ENCODE results near the gene ABCC4.
"Not testable (repeated sequence)": the region's sequence is repeated elsewhere in the genome, so short reads cannot be mapped to it uniquely, and the experiment has no call there.

ABCC4 gene

DNA sequence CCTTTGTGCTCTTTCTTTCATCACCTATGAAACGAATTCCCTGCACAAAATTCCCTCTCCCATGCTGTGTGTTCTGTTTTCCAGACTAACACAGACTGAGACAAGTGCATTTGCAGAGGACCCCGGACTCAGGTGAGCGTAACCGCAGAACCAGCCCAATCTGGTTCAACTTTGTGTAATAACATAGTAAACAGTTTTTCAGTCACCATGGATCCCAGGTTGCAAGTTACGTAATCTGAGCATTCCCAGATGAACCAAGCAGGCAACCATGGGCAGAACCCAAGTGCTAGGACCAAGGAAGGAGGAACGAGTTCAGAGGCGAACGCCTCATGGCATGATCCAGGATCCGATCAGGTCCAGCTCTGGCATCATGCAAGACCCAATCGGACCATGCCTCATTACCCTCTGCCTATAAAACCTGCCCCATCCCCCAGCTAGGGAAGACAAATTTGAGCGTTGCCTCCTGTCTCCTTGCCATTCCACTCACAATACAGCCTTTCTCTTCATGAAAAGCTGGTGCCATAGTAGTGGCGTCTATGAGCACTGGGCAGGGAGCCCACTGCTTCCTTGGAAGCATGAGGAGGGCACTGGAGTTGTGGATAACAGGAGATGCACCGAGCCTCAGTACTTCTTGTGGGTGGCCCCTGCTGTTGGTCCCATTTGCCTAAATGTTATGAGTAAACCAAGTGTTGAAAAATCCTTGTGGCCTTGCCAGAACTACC, 107.6 kb downstream of the ABCC4 start:
- no peak for DNase-seq

DNA sequence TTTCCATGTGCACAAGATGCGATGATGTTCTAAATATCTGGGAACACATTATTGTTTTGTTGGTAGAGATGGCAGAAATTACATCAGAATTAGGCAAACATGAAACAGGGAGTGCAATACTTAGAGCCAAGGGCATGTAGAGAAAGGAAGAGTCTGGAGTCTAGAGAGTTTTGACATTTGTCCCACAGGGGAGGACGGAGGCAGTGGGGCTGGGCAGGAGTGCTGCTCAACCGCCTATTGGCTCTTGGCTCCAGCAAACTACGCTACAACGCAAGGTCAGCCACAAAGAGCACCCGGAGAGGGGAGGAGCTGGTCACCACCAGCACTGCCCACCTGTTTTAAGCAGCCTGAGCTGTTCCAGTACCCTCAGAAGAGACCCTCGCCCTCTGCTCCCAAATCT, 108.3 kb downstream of the ABCC4 start:
- DNase-seq, result no peak

DNA sequence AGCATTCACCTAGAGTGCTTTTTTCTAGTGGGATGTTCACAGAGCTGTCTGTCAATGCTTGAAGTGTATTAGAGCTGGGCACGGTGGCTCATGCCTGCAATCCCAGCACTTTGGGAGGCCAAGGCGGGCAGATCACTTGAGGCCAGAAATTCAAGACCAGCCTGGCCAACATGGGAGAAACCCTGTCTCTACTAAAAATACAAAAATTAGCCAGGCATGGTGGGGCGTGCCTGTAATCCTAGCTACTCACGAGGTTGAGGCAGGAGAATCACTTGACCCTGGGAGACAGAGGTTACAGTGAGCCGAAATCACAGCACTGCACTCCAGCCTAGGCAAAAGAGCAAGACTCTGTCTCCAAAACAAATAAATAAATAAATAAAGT, 108.7 kb downstream of the ABCC4 start:
- not testable (repeated sequence) for DNase-seq

DNA sequence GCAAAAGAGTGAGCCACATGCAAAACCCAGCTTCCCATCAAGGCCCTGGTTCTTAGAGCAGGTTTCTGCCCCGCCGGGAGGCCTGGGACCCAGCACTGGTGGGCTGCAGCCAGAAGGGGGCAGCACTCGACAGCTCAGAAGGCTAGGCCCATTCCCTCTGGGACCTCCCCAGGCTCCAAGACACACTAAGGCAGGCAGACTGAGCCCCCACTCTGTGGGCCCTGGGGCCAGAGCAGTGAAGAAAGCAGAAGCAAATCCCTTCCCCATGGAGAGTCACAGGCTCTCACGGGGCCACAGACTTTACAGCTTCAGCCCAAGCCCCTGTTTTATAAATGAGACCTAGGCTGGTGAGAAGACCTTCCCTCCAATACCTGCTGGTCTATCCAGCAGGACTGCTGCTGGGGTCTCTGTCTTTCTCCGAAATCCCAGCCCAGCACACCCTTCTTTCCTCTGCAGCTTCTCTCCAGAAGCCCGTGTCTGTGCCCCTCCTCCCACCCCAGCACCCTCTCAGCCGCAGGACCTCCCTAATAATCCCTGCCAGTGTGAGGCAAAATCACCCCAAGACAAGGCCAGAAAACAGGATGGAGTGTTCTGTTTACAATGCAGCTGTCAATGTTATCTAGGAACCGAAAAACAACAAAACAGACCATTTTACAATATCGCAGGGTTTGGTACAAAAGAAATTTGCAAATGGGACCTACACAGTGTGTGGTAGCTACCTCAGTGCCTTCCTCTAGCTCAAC, 109.3 kb downstream of the ABCC4 start:
- peak; percentile 34 for DNase-seq

DNA sequence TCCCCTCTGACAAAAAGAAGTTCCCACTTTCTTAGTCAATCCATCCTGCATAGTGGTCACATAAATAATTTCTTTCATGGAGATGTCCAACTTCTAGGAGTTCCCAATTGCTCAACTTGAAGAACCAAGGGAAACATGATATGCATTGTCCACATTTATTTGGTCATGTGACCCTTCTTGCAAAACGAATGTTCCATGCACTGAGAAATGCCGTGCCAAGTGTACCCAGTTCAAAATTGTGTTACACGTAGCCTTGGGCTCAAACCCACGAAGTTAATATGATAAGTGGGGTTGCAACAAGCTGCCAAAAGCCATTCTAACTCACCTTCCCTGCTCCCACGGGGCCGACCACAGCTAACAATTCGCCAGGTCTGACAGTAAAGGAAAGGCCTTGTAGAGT, 113.1 kb downstream of the ABCC4 start:
- DNase-seq, result no peak

DNA sequence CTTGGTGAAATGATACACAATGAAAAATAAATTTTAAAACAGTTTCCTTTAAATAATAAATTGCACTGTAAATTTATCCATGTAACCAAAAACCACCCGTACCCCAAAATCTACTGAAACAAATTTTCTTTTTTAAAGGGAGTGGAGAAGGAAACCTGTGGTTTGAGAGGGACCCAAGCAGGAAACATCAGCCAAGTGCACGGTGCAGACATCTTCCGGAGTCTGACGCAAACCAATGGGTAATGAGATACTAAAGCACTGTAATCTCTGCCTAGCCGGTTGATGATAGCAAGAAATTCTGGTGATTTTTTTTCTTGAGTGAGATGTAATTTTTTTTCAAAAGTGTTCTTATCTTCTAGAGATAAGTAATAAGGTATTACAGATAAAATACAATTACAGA, 115.4 kb downstream of the ABCC4 start:
- DNase-seq, result peak; percentile 23

DNA sequence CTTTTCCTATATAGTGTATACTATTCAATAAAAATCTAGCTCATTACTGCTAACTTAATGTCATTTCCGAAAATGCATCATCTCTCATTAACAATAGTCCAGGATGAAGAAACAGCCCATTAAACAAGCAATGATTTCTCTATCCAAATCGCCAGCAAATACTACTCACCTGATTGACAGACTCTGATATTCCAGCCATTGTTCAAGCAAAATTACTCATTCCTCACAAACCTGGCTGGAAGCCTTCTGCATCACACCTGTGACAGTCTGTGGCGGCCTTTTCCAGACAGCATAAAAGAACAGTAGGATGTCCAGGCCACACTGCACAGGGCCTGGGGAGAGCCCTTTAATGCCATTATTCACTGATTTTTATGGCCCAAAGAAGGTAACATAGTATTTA, 115.9 kb downstream of the ABCC4 start:
- DNase-seq, result no peak

DNA sequence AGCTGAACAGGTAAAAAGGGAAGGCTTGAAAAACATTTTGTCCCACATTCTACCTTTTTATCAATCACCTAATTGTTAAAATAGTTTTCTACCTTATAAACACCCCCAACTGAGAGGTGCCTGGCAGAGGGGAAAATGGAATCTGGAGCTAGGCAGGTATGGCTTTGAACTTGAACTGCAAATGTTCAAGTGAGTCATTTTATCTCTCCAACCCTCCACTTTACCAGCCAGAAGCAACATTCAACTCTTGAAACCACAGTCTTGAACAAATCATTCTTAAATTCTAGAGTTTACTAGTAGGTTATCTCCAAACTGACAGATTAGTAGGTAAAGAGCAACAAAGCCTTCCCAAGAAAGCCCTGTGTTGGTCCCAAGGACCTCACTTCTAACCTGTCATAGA, 116.9 kb downstream of the ABCC4 start:
- no peak for DNase-seq

DNA sequence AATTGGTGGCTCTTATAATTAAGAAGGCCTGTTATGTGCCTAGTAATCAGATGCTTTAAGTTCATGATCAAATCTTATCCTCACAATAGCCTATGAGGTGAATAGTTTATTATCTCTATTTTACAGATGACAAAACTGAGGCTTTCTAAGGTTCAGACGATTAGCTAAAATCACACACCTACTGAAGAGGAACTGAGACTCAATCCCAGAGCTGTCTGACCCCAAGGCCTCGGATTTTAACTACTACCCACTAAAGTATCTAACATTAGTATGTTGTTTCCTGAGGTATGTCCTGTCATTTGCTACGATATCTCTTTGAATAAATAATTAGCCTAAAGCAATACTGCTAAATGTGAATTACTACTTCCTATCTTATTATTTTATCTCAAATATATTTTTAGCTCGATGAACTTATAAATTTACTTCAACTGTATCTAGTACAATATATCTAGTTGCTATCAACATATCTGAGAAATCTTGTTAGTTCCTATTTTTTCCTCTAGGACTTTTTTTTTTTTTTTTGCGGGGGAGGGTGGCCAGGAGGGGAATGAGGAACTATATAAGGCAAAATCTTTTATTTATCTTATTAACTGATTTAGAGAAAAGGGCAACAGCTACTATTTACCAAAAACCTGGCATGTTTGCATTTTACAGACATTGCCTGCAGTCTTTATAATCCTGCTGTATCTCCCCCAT, 118.5 kb downstream of the ABCC4 start:
- no peak for DNase-seq

DNA sequence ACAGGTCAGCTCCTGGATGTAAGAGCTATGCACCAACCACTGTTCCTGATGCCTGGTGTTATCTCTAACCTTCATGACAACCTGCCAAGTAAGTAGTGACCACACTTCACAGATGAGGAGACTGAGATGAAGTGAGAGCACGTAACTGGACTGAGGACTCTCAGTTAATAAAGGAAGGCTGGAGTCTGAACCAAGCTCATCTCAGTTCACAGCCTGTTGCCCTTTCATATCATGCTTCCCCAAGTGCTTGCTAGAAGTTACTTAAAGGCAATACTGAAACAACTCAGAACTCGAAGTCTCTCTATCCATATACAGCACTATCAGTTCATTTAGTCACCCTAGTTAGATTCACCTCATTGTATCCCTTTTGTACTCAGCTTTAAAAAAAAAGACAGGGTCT, 119.7 kb downstream of the ABCC4 start:
- no peak for DNase-seq

DNA sequence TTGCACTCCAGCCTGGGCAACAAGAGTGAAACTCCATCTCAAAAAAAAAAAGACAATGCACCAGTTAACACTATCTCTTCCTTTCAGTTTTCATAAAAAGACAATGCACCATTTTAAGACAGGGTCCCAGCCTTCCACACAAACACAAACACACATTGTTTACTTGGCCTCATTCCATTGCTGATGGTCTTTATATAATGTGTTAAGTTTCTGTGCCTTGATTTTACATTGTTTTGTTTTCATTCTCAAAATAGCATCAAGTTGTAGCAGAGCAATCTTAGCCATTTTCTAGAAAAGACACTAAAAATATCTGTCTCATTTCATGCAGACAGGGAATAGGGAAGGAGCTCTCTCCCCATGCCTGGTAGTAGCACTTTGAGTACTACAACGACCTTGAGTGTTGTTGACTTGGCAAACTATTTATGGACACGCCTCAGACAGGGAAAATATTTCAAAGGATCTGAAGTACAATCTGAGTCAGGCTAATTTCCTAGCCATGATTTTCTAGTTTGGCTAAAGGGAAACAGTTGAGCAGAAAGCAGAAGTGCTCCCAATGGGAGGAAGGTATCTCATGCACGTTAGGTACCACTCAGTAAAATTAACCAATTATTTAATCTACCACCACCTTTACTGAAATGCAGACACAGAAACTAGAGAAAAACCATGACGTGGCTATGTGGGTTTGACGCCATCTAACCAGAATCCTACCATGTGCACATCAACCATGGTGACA, 120.6 kb downstream of the ABCC4 start:
- DNase-seq, result no peak

DNA sequence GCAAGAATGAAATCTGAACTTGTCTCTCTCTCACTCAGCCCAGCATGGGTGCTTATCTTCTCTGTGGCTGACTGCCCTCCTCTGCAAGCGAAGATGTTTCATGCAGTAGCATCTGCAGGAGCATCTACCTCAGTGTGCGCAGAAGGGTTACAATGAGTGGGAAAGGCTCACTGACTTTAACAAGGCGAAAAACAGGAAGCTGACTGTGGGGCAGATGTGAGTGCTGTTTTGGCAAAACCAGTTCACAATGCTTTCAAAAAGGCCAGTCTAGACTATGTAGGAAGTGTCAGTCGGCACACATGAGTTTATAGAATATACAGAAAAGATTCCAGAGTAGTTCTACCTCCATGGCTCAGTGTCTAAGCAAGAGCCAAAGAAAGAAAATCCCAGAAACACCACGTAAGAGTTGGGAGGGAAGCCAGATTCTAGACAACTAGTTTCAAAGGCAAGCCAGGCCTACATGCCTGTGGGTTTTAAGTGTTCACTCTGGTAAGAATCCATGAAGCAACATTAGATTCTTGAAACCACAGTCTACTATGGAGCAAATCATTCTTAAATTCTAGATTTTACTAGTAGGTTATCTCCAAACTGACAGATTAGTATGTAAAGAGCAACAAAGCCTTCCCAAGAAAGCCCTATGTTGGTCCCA, 124.5 kb downstream of the ABCC4 start:
- DNase-seq, result no peak

DNA sequence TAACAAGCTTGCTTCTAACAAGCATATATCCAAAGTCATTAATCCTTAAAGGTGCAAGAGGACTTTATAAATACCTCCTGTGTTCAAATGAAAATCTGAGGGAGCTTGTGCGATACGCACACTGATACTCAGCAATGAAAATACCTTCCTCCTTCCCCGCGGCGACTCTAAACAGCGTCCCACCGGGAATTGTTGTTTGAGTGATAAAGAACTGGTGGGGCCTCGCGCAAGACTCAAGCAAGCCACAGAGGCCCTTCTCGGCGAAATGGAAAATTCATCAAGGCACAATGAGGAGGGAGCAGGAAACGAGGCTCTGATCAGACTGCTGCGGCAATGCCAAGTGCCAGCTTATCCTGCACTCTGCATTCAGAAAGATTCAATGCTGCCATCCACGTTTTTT, 126.7 kb downstream of the ABCC4 start:
- DNase-seq, result no peak

DNA sequence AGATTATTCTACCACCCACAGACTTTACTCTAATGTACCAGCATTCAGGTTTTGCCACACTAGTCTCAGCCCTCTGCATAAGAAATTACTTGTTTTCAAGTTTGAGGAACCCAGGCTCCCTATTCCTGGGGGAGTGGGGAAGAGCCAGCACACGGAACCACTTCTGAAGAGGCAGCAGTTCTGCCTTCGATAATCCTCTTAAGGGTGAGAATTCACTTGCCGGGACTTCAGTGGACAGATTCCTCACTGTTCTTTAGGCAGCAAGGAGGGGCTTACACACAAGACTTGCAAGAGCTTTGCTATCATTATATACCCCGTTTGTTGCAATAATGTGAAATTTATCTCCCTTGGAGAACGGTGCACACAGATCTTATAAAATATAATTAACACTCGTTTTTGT, 133.1 kb downstream of the ABCC4 start:
- DNase-seq, result no peak

DNA sequence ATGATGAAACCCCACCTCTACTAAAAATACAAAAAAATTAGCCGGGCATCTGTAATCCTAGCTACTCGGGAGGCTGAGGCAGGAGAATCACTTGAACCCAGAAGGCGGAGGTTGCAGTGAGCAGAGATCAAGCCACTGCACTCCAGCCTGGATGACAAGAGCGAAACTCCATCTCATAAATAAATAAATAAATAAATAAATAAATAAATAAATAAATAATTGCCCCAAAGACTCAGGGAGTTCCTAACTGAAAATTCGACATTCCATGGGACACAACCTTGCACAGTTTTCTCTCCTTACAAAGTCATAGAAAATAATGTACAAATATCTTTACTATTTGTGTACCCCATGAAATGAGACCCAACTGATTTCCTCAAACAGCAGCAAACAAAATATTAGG, 134.2 kb downstream of the ABCC4 start:
- DNase-seq, result not testable (repeated sequence)

DNA sequence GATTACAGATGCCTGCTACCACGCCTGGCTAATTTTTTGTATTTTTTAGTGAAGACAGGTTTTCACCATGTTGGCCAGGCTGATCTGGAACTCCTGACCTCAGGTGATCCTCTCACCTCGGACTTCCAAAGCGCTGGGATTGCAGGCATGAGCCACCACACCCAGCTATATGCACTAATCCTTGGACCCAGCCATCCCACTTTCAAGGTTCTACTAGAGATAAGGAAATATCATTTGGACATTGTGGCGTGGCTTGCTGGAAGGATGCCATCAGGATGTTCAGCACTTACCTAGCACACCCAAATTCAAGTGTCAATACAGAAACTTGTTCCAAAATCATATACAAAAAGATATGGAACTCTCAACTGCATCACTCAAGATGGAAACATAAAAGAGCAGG, 136.4 kb downstream of the ABCC4 start:
- no peak for DNase-seq

DNA sequence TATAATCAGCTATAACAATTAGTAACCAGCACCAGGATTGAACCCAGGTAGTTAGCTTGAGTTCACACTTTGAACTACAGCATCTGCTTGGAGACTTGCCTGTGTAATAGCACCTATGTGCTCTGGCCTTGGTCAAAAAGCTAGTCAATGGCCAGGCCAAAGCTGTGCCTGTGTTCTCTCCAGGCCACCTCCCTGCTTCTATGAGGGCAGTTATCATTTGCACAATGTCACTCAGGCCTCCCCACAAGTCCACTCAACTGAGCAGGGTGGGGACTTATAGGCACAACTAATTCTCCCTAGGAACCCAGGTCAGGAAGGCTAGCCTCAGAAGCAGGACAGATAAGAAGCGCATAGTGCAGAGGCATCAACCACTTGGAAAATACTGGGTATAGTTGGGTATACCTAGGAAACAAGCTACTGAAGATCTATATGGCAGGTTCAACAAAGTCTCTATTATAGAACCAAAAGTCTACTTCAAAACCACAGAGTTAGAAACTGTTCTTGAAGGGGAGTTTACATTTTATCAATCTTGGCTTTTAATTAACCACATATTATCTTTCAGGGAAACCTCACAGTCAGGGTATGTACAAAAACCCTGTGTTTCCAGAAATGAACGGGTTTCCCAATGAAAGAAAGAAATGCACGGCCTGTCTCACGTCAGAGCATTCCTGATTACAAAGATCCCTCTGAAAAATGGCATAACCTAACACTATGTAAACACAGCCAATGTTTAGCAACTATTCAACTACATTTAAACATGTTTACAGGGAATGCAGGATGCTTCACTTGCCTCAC, 140.9 kb downstream of the ABCC4 start:
- DNase-seq, result no peak

DNA sequence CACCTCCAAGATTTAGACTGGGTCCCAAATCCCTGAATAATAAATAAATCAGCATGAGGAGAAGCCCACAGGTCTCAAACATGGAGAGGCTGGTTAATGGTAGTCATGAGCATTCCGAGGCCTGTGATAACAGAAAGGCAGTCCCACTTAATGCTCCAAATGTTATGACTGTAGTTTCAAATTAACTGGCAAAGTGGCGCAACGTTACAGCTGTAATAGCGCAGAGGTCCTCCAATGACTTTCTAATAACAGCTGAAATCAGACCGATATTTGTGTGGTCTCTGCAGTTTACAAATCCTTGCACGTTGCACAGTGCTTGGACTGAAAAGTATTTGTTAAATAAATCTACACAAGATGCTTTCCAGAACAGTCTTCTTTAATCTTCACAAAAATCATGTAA, 141.8 kb downstream of the ABCC4 start:
- DNase-seq, result no peak

DNA sequence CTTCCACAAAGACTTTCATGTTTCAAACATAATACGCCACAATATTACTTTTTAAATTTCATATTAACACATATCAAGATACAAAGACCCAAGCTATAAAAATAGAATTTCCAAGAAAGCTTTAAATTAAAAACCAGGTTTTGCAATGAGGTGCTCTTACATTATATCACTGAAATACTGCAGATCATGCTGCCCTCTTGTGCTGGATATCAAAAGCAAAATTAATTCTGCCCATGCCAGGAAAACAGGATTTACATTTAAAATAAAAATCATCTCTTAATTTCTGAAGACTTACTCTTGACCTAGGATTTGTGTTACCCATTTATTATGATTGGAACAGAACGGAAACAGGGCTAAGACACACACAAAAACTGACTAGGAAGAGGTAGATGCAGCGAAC, 145.0 kb downstream of the ABCC4 start:
- DNase-seq, result no peak

DNA sequence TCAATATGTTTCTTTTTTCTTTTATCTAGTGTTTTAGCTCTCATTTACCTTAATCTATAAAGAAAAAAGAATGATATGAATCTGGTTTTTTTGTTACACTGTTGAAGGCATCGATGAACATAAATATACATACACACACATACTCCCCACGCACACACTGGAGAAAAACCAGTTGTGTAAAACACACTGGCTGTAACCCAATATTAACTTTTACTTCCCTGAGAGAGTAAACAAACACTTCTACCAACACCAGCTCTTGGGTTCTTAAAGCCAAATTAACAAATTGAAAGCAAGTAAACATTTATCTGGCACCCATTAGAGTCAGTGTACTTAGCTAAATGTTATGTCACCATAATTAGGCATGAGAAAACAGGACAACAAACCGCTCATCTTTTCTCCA, 145.7 kb downstream of the ABCC4 start:
- DNase-seq, result no peak

DNA sequence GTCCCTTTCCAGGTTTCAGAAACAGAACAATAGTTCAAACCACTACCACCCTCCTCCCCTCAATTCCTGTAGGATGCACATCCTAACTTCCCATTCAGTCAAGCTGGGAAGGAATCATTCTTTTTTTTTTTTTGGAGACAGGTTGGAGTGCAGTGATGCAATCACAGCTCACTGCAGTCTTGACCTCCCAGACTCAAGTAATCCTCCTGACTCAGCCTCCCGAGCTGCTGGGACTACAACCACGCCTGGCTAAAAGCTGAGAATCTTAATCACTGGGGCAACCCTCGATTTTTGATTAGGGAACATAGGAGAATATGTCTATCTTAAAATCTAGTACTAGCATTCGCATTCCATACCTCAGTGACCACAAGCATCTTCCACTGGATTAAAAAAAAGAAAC, 146.2 kb downstream of the ABCC4 start:
- no peak for DNase-seq

DNA sequence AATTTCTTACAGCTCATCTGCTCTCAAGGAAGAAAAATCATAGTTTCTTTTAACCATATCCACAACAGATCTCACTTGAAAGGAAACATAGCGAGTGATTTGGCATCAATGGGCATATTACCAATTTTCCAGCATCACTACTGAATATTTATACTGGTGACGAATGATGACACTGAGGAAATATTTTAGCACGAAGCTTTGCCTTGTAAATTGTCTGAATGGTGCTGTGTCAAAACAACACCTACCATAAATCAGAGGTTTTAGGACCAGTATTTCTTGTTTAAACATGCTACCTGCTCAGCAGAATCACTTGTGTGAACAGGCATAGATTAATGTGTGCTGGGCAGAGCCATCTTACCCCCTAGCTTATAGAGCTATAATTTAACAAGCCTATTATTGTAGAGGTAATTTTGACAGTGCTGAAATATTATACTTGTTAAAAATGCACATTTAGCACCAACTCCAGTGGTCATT, 146.8 kb downstream of the ABCC4 start:
- no peak for DNase-seq

Data from T-helper 9 cell (primary cell).